Ectodermal cell (in vitro differentiated cells): ENCODE measurements around the gene NEAT1.
"Not testable (repeated sequence)": the region's sequence is repeated elsewhere in the genome, so short reads cannot be mapped to it uniquely, and the experiment has no call there.

ENCODE experiments used
- H3K27ac ChIP-seq: 2 replicates; pipeline ENCODE4 v1.7.0; 2013; ENCODE audit warnings: mild to moderate bottlenecking, low read depth, low read length; ENCODE audit not compliant: insufficient read depth, poor library complexity, severe bottlenecking
- H3K27me3 ChIP-seq: 2 replicates; pipeline ENCODE4 v1.7.0; 2013; ENCODE audit warnings: mild to moderate bottlenecking, low read length; ENCODE audit not compliant: insufficient read depth, control insufficient read depth, poor library complexity, severe bottlenecking
- H3K36me3 ChIP-seq: one replicate; pipeline ENCODE4 v1.7.0; 2013; ENCODE audit warnings: low read length; ENCODE audit not compliant: control insufficient read depth, insufficient read depth
- H3K4me1 ChIP-seq: one replicate; pipeline ENCODE4 v1.7.0; 2013; ENCODE audit warnings: low read length; ENCODE audit not compliant: control insufficient read depth, insufficient read depth
- H3K4me3 ChIP-seq: 2 replicates; pipeline ENCODE4 v1.7.0; 2013; ENCODE audit warnings: low read depth, low read length, control low read depth; ENCODE audit not compliant: insufficient read depth
- H3K9me3 ChIP-seq: 2 replicates; pipeline ENCODE4 v1.7.0; 2013; ENCODE audit warnings: mild to moderate bottlenecking, low read length, moderate library complexity; ENCODE audit not compliant: control insufficient read depth
- WGBS, 2 experiments: methylation state at CpG; one replicate each; pipeline ENCODE4 v1.1.7; 2013; ENCODE audit warnings: missing lambda C conversion rate in 2 of 2; 5-methylcytosine and 5-hydroxymethylcytosine counted together

The NEAT1 gene

GRCh38 chr11:65456418-65456817, 33.8 kb downstream of the NEAT1 start:
- H3K27me3 ChIP-seq, result peaks cover 40% of the 10 kb centered on the region
- no peak overlapping the region for H3K4me3 ChIP-seq
- H3K27ac ChIP-seq, result no peak overlapping the region
- no peaks in the 10 kb centered on the region for H3K36me3 ChIP-seq
- 93 to 94% methylated on average over 3 of the region's 3 CpGs for WGBS, 2 experiments
- no peaks in the 10 kb centered on the region for H3K9me3 ChIP-seq
- no peaks in the 10 kb centered on the region for H3K4me1 ChIP-seq

DNA sequence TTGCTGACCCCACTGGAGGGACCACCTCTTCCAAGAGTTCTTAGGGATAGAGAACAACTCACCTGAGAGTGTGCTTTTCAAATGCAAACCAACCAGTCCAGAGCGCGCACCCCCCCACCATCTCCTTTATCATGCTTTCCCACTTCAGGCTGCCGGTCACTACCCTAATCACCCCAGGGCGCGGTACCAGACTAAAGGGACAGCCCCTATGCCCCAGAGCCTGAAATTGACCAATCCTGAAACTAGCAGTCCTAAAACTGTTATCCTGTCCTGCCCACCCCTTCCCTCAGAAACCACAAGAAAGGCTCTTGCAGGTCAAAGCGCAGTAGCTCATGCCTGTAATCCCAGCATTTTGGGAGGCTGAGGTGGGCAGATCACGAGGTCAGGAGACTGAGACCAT, 37.0 kb downstream of the NEAT1 start:
- no peak overlapping the region for H3K27ac ChIP-seq
- H3K4me1 ChIP-seq, result no peaks in the 10 kb centered on the region
- H3K4me3 ChIP-seq, result no peak overlapping the region
- no peaks in the 10 kb centered on the region for H3K36me3 ChIP-seq
- WGBS, 2 experiments, result 7% methylated on average over 7 of the region's 7 CpGs
- peaks cover 40% of the 10 kb centered on the region for H3K27me3 ChIP-seq
- no peaks in the 10 kb centered on the region for H3K9me3 ChIP-seq

DNA sequence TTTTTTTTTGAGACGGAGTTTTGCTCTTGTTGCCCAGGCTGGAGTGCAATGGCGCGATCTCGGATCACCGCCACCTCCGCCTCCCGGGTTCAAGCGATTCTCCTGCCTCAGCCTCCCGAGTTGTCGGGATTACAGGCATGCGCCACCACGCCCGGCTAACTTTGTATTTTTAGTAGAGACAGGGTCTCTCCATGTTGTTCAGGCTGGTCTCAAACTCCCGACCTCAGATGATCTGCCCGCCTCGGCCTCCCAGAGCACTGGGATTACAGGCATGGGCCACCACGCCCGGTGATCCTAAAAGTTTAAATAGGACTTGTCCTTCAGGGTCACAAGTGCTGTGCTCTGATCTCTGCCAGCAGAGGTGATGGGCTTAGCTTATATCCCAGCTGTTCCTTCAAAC, 42.9 kb downstream of the NEAT1 start:
- not testable (repeated sequence) for H3K4me1 ChIP-seq, H3K9me3 ChIP-seq, H3K27me3 ChIP-seq, H3K27ac ChIP-seq, H3K36me3 ChIP-seq, H3K4me3 ChIP-seq
- 91% methylated on average over 18 of the region's 18 CpGs for WGBS, 2 experiments

- H3K36me3 ChIP-seq, H3K27me3 ChIP-seq, H3K9me3 ChIP-seq, H3K4me3 ChIP-seq, H3K27ac ChIP-seq, H3K4me1 ChIP-seq: not testable (repeated sequence)
- whole genome bisulfite sequencing, 2 experiments, result 90 to 91% methylated on average over 5 of the region's 6 CpGs
Observed at GRCh38 chr11:65467306-65467705, 44.7 kb downstream of the NEAT1 start.

- Histone ChIP-seq H3K36me3 (no peaks in the 10 kb centered on the region), H3K27me3 (no peaks in the 10 kb centered on the region), H3K4me1 (no peaks in the 10 kb centered on the region), H3K27ac (no peak overlapping the region), H3K9me3 (no peaks in the 10 kb centered on the region), H3K4me3 (no peak overlapping the region)
- 8 to 9% methylated on average over 3 of the region's 3 CpGs for WGBS, 2 experiments
Observed at GRCh38 chr11:65468874-65469333, 46.3 kb downstream of the NEAT1 start.

- no peak overlapping the region for H3K27ac ChIP-seq
- WGBS, 2 experiments, result 91 to 92% methylated on average over 8 of the region's 8 CpGs
Observed at GRCh38 chr11:65470433-65471049, 47.9 kb downstream of the NEAT1 start.

DNA sequence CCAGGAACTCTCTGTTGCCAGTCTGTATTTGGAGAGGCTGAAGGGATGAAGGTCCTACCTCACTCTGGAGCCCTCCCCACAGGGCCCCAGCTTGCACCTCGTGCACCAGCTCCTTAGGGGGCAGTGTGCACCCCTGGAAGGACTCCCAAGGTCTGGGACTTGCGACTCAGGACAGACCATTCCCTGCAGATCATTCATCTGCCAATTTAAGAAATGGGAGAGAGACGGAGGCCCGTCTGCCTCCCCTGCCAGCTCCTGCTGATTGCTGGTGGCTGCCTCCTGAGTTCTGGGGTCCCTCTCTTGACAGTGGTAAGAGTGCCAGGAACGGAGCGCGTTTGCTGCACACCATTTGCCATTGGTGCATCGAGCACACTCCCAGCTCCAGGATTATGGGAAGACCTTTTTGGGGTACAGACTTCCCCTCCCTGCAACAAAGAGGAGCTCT, 48.9 kb downstream of the NEAT1 start:
- peaks cover 3% of the 10 kb centered on the region for H3K4me1 ChIP-seq
- H3K27ac ChIP-seq, result no peak overlapping the region
- H3K9me3 ChIP-seq, result no peaks in the 10 kb centered on the region
- no peaks in the 10 kb centered on the region for H3K36me3 ChIP-seq
- WGBS, 2 experiments, result 73 to 77% methylated on average over 8 of the region's 8 CpGs
- no peaks in the 10 kb centered on the region for H3K27me3 ChIP-seq
- no peak overlapping the region for H3K4me3 ChIP-seq

More at GRCh38 chr11:65470433-65471049, 47.9 kb downstream of the NEAT1 start:
- no peak overlapping the region for H3K4me3 ChIP-seq
- H3K27me3 ChIP-seq, result no peaks in the 10 kb centered on the region
- no peaks in the 10 kb centered on the region for H3K9me3 ChIP-seq
- H3K4me1 ChIP-seq, result no peaks in the 10 kb centered on the region
- H3K36me3 ChIP-seq, result no peaks in the 10 kb centered on the region

DNA sequence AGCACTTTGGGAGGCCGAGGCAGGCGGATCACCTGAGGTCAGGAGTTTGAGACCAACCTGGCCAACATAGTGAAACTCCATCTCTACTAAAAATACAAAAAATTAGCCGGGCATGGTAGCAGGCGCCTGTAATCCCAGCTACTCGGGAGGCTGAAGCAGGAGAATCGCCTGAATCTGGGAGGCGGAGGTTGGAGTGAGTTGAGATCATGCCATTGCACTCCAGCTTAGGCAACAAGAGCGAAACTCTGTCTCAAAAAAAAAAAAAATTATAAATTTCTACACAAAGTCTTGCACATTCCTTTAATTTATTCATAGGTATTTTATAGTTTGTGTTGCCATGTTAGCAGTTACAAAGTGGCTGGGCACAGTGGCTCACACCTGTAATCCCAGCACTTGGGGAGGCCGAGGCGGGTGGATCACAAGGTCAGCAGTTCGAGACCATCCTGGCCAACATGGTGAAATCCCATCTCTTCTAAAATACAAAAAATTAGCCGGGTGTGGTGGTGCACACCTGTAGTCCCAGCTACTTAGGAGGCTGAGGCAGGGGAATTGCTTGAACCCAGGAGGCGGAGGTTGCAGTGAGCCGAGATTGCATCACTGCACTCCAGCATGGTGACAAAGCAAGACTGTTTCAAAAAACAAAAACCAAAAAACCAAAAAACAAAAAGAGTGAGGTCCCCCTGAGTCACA, 50.1 kb downstream of the NEAT1 start:
- not testable (repeated sequence) for H3K27ac ChIP-seq, H3K27me3 ChIP-seq, H3K4me1 ChIP-seq, H3K36me3 ChIP-seq, H3K9me3 ChIP-seq, H3K4me3 ChIP-seq
- 93 to 96% methylated on average over 13 to 14 of the region's 14 CpGs for WGBS, 2 experiments

DNA sequence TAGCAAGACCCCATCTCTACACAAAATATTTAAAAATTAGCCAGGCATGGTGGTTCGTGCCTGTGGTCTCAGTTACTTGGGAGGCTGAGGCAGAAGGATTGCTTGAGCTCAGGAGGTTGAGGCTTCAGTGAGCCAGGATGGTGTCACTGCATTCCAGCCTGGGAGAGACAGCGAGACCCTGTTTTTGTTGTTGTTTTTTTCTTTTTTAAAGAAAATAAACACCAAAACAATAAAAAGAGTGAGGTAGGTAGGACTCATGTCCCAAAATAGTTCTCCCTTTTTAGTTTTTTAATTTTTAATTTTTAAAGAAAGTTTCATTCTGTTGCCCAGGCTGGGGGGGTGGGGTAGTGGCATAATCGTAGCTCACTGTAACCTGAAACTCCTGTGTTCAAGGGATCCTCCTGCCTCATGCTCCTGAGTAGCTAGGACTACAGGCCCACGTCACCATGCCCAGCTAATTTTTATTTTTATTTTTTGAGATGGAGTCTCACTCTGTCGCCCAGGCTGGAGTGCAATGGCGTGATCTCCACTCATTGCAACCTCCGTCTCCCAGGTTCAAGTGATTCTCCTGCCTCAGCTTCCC, 50.8 kb downstream of the NEAT1 start:
- H3K4me1 ChIP-seq, result peaks cover 9% of the 10 kb centered on the region
- H3K36me3 ChIP-seq, result no peaks in the 10 kb centered on the region
- 78 to 90% methylated on average over 6 to 7 of the region's 7 CpGs for WGBS, 2 experiments
- no peak overlapping the region for H3K4me3 ChIP-seq
- no peaks in the 10 kb centered on the region for H3K9me3 ChIP-seq
- no peak overlapping the region for H3K27ac ChIP-seq
- no peaks in the 10 kb centered on the region for H3K27me3 ChIP-seq

- no peaks in the 10 kb centered on the region for H3K9me3 ChIP-seq
- peaks cover 24% of the 10 kb centered on the region for H3K4me1 ChIP-seq
- 94 to 100% methylated on average over 1 to 3 of the region's 3 CpGs for WGBS, 2 experiments
- no peak overlapping the region for H3K4me3 ChIP-seq
- H3K27me3 ChIP-seq, result no peaks in the 10 kb centered on the region
- no peak overlapping the region for H3K27ac ChIP-seq
- H3K36me3 ChIP-seq, result no peaks in the 10 kb centered on the region
Observed at GRCh38 chr11:65474864-65475263, 52.3 kb downstream of the NEAT1 start.
